GM23248 (cell line): ENCODE results near the gene BRWD1.

Experiments
- EZH2 ChIP-seq: fragments of 200-600 bp; sonication (generic); IDR thresholded peaks from 2 replicates; pipeline ENCODE4 v1.6.1; 2018; ENCODE audit warnings: antibody characterized with exemption, mild to moderate bottlenecking; ENCODE audit not compliant: insufficient read depth, poor library complexity, severe bottlenecking
- EZH2phosphoT487 ChIP-seq: fragments of 200-600 bp; sonication (generic); IDR thresholded peaks from 2 replicates; pipeline ENCODE4 v1.6.1; 2018; ENCODE audit warnings: antibody characterized with exemption, moderate library complexity, mild to moderate bottlenecking, low read depth; ENCODE audit not compliant: insufficient read depth

DNA sequence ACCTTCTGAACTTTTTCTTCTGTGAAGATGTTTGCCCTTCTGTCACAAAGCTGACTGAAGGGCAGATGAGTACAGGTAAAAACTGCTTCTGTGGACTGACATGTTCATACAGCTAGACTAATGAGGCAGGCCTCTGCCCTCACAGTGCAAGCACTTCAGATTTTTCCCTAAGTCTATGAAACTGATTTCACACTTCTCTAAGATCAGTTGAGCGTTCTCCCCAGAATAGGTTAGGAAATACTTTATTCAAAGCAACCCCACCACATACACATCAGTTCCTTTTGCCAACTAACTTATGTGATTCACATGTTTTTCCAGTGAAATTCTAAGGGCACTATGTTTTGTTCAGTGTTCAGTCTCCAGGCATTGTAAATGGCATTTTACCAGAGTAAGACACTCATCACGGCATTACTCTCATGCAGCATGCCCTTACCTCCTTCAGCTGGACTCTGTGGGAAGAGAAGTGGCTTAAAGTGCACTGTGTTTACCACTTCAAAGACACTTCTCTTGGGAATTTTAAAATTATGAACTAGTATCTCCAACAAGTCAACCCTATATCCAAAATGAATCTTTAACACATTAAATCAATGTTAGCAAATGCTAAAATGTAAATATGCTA, 124.8 kb downstream of the BRWD1 start:
- TF ChIP-seq EZH2 (no peak), EZH2phosphoT487 (no peak)
